ENCODE measurements around the gene HIVEP2.
A peak's percentile ranks its signal among the peaks of the same experiment; 100 is the strongest.

HIVEP2 gene

GRCh38 chr6:142821164-142821716 lies 123.7 kb downstream of the HIVEP2 start:
- DNase-seq (ENCODE audit: low read depth in 3 of 3), result no peak

- no peak for DNase-seq (ENCODE audit: low read depth in 3 of 3)
Observed at GRCh38 chr6:142820338-142821051, 124.5 kb downstream of the HIVEP2 start.

GRCh38 chr6:142819603-142820337 lies 125.2 kb downstream of the HIVEP2 start:
- DNase-seq (ENCODE audit: low read depth in 3 of 3), result peak in 2 of 3 experiments; percentile 32 to 44

GRCh38 chr6:142816486-142816885 lies 128.5 kb downstream of the HIVEP2 start:
- no peak for DNase-seq (ENCODE audit: low read depth in 3 of 3)

GRCh38 chr6:142816031-142816430 lies 128.9 kb downstream of the HIVEP2 start:
- no peak for DNase-seq (ENCODE audit: low read depth in 3 of 3)

GRCh38 chr6:142811923-142812322 lies 133.1 kb downstream of the HIVEP2 start:
- DNase-seq (ENCODE audit: low read depth in 3 of 3), result no peak

GRCh38 chr6:142810952-142811514 lies 133.9 kb downstream of the HIVEP2 start:
- DNase-seq (ENCODE audit: low read depth in 3 of 3), result no peak

- no peak for DNase-seq (ENCODE audit: low read depth in 3 of 3)
Observed at GRCh38 chr6:142809947-142810346, 135.0 kb downstream of the HIVEP2 start.

GRCh38 chr6:142808405-142809061 lies 136.4 kb downstream of the HIVEP2 start:
- no peak for DNase-seq (ENCODE audit: low read depth in 3 of 3)

GRCh38 chr6:142805042-142805441 lies 139.9 kb downstream of the HIVEP2 start:
- no peak for DNase-seq (ENCODE audit: low read depth in 3 of 3)

- DNase-seq (ENCODE audit: low read depth in 3 of 3), result no peak
Observed at GRCh38 chr6:142804490-142804889, 140.5 kb downstream of the HIVEP2 start.

- DNase-seq (ENCODE audit: low read depth in 3 of 3), result no peak
Observed at GRCh38 chr6:142803495-142804058, 141.4 kb downstream of the HIVEP2 start.

- DNase-seq (ENCODE audit: low read depth in 3 of 3), result no peak
Observed at GRCh38 chr6:142803032-142803431, 141.9 kb downstream of the HIVEP2 start.

- peak in 2 of 3 experiments; percentile 10 to 31 for DNase-seq (ENCODE audit: low read depth in 3 of 3)
Observed at GRCh38 chr6:142802124-142802523, 142.9 kb downstream of the HIVEP2 start.

GRCh38 chr6:142800240-142800639 lies 144.7 kb downstream of the HIVEP2 start:
- no peak for DNase-seq (ENCODE audit: low read depth in 3 of 3)

GRCh38 chr6:142799639-142800038 lies 145.3 kb downstream of the HIVEP2 start:
- no peak for DNase-seq (ENCODE audit: low read depth in 3 of 3)

GRCh38 chr6:142797159-142797558 lies 147.8 kb downstream of the HIVEP2 start:
- DNase-seq (ENCODE audit: low read depth in 3 of 3), result no peak

GRCh38 chr6:142796571-142796970 lies 148.4 kb downstream of the HIVEP2 start:
- DNase-seq (ENCODE audit: low read depth in 3 of 3), result no peak

GRCh38 chr6:142796024-142796423 lies 149.0 kb downstream of the HIVEP2 start:
- no peak for DNase-seq (ENCODE audit: low read depth in 3 of 3)

GRCh38 chr6:142794424-142794823 lies 150.6 kb downstream of the HIVEP2 start:
- DNase-seq (ENCODE audit: low read depth in 3 of 3), result no peak

- DNase-seq (ENCODE audit: low read depth in 3 of 3), result no peak
Observed at GRCh38 chr6:142790257-142790656, 154.7 kb downstream of the HIVEP2 start.

- DNase-seq (ENCODE audit: low read depth in 3 of 3), result no peak
Observed at GRCh38 chr6:142787422-142787821, 157.6 kb downstream of the HIVEP2 start.
